NCI-H226 (cell line): ENCODE data around the gene GATAD2A.
A peak's percentile ranks its signal among the peaks of the same experiment; 100 is the strongest.

Source experiments
- DNase-seq: peaks from one replicate; pipeline ENCODE4 v3.0.0-alpha.2; 2015

Gene GATAD2A

GRCh38 chr19:19491321-19492025 lies 86.0 kb downstream of the GATAD2A start:
- no peak for DNase-seq

DNA sequence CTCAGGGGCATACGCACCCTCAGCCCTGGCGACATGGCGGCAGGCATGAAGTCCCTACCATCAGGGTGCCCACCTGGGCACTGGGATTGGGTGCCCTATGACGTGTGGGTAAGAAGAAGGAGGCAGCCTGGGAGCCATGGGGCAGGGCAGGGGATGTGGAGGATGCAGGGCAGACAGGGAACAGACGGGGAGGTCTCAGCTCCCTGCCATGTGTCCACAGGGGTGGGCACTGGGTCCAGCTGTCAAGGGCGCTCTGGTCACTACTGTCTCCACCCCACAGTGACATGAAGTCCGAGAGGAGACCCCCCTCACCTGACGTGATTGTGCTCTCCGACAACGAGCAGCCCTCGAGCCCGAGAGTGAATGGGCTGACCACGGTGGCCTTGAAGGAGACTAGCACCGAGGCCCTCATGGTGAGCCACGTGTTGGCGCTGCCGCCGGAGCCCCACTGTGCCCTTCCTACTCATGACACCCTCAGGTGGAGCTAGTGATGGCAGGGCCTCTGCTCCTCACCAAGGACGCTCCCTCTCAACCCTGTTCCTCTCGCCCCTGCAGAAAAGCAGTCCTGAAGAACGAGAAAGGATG lies 86.6 kb downstream of the GATAD2A start:
- no peak for DNase-seq

DNA sequence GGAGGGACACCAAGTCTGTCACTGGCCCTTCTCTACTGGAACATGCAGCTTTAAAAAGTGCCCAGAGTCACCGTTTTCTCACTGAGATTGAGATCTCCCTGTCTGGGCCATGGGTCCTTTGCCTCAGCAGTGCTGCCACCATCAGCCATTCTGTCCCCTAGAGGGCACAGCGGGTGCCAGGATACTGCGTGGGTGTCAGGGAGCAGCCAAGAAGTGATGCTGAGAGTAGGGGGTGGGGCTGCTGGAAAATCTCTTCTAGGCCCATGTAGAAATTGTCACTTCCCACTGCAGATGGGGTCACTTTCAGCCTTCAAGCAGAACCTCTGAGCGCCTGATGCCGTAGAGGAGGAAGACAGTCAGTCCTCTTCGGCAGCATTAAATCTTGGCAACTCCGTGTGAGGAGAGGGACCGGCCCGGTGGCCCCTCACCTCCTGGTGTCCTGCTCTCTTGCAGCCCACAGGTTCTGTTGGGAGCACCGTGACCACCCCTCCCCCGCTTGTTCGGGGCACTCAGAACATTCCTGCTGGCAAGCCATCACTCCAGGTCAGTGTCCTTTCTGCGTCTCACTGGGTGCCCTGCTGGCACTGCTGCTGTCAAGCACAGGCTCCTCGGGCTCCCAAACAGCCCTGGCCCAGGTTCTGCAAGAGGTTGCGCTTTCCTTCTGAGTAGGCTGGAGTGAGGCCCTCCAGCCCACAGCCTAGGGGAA lies 88.5 kb downstream of the GATAD2A start:
- no peak for DNase-seq

DNA sequence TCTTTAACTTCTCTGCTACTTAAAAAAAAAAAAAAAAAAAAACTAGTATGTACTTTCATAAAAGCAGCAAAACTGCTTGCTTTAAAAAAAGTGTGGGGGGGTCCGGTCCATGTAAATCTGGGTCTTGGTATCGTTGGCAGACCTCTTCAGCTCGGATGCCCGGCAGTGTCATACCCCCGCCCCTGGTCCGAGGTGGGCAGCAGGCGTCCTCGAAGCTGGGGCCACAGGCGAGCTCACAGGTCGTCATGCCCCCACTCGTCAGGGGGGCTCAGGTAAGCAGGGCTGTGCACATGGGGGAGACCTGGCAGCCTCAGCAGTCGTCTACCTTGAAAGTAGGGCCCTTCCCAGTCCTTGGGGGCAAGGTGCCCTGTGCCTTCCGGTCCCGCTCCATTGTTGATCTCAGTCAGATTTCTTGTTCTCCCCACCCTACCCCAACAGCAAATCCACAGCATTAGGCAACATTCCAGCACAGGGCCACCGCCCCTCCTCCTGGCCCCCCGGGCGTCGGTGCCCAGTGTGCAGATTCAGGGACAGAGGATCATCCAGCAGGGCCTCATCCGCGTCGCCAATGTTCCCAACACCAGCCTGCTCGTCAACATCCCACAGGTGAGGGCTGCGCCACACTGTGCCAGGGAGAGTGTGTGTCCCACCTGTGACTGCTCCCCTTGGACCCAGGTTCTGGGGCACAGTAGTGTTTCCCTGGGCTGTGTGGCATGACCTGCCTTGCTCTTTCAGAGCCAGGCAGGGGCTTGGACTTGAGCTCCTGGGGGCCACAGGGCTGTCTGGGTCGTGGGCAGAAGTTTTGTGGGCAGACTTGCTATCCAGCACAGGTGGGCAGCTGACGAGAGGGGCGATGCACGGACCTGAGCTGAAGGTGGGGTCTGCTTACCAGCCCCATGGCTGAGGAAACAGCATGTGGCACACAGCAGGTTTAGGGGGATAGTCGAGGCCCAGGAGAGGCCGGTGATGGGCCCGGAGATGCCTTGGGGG lies 90.4 kb downstream of the GATAD2A start:
- no peak for DNase-seq

DNA sequence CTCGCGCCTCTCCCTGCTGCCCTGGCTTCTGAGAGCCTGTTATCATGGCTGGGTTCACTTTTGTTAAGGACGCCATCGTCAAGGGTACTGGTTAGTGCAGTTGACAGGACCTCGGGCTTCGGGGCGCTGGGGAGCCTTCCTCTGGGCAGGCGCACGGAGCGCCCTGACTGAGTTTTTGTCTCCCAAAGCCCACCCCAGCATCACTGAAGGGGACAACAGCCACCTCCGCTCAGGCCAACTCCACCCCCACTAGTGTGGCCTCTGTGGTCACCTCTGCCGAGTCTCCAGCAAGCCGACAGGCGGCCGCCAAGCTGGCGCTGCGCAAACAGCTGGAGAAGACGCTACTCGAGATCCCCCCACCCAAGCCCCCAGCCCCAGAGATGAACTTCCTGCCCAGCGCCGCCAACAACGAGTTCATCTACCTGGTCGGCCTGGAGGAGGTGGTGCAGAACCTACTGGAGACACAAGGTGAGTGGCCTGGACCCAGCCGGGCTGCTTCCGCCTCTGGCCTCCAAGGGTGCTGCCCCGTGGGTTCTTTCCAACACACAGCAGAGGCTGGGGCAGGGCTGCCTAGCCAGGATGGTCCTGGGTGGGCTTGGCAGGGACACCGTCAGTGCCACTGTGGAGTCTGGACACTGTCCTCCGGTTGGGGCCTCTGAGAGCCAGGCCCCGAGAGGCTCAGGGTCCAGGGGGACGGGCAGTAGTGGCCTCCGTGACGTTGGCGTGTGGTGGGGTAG lies 92.9 kb downstream of the GATAD2A start:
- DNase-seq = no peak

DNA sequence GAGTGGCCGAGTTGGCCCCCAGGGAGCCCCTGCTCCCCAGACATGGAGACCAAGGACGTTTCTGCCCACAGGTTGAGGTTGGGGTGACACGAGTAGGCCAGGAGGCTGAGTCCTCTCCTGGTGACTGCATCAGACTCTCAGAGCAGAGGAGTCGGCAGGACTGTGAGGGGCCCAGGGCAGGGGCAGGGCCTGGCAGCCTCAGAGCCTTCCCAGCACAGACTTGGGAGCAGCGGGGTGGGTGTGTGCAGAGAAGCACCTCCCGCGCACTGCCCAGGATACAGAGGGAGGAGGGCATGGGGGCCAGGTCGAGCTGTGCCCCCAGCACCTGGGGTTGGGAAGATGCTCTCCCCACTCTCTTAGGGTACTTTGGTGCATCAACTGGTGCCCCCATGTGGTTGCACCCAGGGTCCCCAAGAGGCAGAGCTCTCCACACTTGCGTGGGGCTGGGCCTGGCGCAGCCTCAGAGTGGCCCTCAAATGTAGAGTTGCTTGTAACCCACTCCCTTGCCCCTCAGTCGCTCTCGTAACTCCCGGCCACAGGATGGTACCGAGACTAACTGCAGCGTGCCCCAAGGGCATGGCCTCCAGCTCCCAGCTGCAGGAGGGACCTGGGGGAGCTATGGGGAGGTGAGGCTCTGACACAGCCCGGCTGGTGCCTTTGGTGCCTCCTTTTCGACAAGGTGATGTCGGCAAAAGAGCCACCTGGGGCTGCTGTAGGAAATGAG lies 94.0 kb downstream of the GATAD2A start:
- DNase-seq = no peak

DNA sequence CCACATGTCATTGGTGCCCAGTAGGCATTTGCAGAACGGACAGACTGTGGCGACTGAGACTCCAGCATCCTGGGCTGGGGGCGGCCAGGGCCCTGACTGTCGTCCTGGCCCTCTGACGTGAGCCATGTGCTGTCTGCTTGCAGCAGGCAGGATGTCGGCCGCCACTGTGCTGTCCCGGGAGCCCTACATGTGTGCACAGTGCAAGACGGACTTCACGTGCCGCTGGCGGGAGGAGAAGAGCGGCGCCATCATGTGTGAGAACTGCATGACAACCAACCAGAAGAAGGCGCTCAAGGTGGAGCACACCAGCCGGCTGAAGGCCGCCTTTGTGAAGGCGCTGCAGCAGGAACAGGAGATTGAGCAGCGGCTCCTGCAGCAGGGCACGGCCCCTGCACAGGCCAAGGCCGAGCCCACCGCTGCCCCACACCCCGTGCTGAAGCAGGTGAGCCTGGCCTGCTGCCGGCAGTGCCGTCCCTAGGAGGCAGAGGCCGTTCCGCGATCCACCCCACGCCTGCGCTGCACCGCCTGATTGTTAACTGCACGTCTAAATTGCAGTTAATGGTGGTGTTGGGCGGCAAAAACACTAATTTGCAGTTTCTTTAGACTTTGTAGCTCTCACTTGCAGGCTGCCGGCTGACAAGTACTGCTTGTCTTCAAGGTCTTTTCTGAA lies 95.6 kb downstream of the GATAD2A start:
- no peak for DNase-seq

DNA sequence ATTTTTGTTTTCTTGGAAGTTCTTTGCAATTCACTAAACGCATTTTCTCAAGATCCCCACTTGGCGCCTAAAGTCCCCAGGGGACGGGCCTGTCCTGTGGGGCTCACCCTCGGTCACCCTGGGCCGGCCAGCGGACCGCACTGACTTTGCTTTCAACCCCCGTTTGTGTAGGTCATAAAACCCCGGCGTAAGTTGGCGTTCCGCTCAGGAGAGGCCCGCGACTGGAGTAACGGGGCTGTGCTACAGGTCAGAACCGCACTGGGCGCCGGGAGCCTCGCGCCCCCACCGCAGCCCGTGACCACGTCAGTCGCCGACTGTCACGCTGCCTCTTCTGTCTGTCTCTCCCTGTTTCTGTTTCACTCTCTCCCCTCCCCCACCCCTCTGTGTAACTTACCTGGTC lies 96.3 kb downstream of the GATAD2A start:
- no peak for DNase-seq

GRCh38 chr19:19502281-19502680 lies 96.8 kb downstream of the GATAD2A start:
- DNase-seq = no peak

- no peak for DNase-seq
These were observed 97.5 kb downstream of the GATAD2A start for GRCh38 chr19:19502808-19503602.

DNA sequence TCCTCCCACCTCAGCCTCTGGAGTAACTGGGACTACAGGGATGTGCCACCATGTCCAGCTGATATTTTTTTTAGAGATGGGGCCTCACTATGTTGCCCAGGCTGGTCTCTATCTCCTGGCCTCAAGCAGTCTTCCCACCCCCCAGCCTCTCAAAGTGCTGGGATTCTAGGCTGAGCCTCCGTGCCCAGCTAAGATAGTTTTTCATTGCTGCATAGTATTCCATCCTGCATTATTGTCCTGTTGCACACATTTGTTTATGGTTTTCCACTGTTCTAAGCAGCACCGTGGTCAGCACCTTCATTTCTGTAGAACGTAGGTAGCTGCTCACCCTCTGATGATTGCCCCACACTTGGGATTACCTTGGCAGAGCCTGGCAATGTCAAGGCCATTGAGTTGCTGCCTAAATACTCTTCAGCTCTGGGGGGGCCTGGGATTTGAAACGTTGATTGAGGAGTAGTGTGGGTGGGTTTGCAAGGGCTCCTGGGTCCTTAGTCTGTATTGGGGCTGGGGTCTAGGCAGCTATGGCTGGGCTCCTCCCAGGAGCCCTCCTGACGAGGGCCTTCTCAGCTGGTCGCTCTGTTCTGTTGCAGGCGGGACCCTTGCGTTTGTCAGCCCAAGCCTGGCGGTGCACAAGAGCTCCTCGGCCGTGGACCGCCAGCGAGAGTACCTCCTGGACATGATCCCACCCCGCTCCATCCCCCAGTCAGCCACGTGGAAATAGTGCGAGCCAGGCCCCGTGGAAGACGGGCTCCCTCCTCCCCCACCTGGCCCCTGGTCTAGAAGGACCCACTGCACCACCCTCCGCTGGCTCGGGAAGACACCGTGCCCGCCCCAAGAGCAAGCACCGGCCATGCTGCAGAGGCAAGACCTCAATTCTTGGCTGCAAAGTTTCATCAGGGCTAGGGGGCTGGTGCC lies 99.5 kb downstream of the GATAD2A start:
- no peak for DNase-seq

DNA sequence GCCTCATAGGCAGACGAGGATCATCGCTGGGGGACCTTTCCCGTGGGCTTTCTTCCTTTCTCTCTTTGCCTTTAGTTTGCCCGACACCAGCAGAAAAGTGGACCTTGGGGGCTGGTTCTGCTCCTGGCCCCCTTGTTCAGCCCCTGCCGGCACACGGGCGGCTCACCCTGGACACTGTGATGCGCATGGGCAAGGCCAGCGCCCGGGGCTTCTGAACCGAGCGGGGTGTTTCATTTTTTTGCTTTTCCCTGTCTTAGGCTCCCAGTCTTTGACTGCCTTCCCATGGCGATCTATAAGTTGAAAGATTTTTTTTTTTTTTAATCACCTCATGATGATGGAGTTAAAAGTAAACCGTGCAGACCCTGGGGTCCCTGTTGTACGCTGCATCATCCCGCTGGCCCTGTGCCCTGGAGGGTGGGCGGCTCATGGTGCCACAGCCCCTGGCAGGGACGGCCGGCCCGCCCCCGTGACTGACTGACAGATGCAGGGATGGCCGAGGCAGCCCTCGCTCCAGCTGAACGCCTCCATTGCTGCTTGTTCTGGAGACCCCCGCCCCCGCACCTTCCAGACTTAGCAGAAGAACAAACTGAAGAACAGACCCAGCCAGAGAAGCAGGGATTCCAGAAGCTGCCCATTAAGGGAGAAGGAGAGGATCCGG lies 100.3 kb downstream of the GATAD2A start:
- no peak for DNase-seq

- no peak for DNase-seq
These were observed 101.1 kb downstream of the GATAD2A start for GRCh38 chr19:19506592-19506991.

GRCh38 chr19:19507354-19507753 lies 101.9 kb downstream of the GATAD2A start:
- no peak for DNase-seq

DNA sequence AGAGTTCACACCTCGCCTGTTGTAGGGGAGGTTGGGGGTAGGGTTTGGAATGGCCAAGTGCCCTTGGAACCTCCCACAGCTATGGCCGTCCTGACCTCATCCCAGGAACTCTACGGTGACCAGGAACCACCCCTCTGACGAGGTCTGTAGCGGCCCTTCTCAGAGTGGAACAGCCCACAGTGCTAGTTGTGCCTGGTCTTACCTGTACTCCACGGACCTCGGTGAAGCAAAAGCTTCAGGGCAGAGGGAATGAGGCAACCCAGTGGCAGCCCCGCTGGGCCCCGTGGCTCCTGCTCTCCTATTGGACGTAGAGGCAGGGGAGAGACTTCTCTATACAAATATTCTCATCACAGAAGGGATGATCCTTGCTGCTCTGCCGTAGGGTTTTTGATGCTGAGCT lies 102.7 kb downstream of the GATAD2A start:
- no peak for DNase-seq

DNA sequence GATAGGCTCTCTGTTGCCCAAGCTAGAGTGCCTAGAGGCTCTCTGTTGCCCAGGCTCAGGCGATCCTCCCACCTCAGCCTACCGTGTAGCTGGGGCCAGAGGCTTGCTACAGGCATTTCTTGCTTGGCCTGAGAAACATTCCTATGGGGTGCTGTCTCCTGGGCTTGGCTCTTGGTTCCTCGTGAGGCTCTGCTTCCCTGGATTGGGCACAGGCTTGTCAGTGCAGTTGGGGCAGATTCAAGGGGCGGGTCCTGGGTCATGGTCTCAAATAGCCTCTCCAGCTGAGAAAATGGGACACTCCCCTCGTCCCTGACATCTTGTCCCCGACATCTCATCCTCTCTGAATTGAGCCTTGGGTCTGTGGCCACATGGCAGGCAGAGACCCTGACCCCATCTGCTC lies 105.0 kb downstream of the GATAD2A start:
- peak; percentile 20 for DNase-seq

DNA sequence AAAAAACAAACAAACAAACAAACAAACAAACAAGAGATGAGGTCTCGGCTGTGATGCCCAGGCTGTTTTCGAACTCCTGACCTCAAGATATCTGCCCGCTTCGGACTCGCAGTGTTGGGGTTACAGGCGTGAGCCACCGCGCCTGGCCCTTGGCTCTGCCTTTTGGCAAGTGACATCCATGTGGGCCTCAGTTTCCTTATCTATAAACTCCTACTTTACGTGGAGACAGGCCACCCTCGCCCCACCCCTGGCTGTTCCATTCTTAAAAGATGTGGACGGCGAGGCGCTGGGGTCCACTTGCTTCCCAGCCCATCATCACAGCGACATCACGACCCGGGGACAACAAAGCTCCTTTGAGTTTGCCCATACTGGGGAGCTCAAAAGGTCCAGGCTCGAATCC lies 108.2 kb downstream of the GATAD2A start:
- no peak for DNase-seq

DNA sequence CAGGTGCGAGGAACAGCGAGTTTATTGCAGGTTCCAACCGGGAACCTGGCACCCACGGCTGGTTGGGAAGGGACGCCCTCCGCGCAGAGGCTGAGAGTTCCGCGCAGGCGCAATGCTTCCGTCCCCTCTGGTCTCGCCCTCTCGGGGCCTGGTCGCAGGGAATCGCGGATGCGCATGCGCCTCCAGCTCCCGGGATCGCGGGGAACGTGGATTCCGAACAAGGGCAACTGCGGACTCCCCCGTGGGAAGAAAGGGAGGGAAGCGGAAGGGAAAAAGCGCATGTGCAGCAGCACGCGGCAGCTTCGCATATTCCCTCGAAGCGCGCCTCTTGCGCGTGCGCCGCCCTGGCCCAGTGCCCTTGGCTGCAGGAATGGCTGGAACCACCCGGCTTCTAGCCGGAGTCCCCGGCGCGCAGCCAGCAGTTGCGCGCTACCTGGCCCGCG lies 108.8 kb downstream of the GATAD2A start:
- no peak for DNase-seq
